22Rv1 (cell line): ENCODE data around the gene CCDC6.
A peak's percentile ranks its signal among the peaks of the same experiment; 100 is the strongest.

Experiments used
- H3K27ac ChIP-seq: fragments of 450-650 bp; 2 replicates; pipeline ENCODE4 v1.5.1; 2017
- ZFX ChIP-seq: fragments of 450-650 bp; IDR thresholded peaks from 2 replicates; pipeline ENCODE4 v1.6.1; 2017; ENCODE audit warnings: antibody characterized with exemption, borderline replicate concordance
- TF ChIP-seq, protein P1 (sequence below): fragments of 450-650 bp; IDR thresholded peaks from 2 replicates; pipeline ENCODE4 v1.5.1; 2017; ENCODE audit warnings: mild to moderate bottlenecking

Gene CCDC6

GRCh38 chr10:59913547-59914237, 7.3 kb upstream of the CCDC6 start:
- TF ChIP-seq, protein P1, sequence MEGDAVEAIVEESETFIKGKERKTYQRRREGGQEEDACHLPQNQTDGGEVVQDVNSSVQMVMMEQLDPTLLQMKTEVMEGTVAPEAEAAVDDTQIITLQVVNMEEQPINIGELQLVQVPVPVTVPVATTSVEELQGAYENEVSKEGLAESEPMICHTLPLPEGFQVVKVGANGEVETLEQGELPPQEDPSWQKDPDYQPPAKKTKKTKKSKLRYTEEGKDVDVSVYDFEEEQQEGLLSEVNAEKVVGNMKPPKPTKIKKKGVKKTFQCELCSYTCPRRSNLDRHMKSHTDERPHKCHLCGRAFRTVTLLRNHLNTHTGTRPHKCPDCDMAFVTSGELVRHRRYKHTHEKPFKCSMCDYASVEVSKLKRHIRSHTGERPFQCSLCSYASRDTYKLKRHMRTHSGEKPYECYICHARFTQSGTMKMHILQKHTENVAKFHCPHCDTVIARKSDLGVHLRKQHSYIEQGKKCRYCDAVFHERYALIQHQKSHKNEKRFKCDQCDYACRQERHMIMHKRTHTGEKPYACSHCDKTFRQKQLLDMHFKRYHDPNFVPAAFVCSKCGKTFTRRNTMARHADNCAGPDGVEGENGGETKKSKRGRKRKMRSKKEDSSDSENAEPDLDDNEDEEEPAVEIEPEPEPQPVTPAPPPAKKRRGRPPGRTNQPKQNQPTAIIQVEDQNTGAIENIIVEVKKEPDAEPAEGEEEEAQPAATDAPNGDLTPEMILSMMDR = no peak
- TF ChIP-seq ZFX = no peak
- no peak overlapping the region for H3K27ac ChIP-seq

DNA sequence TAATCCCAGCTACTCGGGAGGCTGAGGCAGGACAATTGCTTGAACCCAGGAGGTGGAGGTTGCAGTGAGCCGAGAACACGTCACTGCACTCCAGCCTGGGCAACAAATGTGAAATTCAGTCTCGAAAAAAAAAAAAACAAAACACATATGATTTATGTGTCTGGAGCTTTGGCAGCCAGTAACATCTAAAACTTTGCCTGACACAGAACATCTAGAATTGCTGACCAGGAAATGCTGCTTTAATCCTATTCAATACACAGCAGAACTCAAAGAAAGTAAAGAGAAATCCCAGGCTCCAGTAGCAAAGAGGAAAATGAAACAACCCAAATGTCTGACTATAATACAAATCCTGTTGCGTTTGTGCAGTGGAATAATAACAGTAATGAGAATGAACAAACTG, 4.5 kb upstream of the CCDC6 start:
- no peak overlapping the region for H3K27ac ChIP-seq
- TF ChIP-seq, protein P1 = no peak
- no peak for TF ChIP-seq ZFX

GRCh38 chr10:59909815-59910214, 3.5 kb upstream of the CCDC6 start:
- H3K27ac ChIP-seq = no peak overlapping the region
- TF ChIP-seq, protein P1 = no peak
- TF ChIP-seq ZFX = no peak

DNA sequence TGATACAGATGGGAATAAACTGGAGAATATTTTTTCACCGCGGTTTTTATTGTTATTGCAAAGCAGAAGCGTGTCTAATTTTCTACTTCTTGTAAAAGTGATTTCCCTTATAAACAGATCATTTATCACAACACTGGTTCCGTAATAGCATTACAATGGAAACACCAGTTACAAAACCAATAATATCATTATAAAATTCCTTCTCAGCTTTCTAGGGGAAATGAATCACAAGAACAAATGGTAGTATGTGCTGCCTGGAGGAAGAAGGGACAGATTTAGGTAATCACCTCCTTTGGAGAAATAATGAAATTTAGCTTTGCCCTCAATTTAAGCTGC, 2.4 kb upstream of the CCDC6 start:
- H3K27ac ChIP-seq = peak overlapping the region; percentile 93
- TF ChIP-seq, protein P1 = no peak
- no peak for TF ChIP-seq ZFX

GRCh38 chr10:59907918-59908807, 1.8 kb upstream of the CCDC6 start:
- TF ChIP-seq, protein P1 = no peak
- no peak for TF ChIP-seq ZFX
- peak overlapping the region; percentile 93 for H3K27ac ChIP-seq

DNA sequence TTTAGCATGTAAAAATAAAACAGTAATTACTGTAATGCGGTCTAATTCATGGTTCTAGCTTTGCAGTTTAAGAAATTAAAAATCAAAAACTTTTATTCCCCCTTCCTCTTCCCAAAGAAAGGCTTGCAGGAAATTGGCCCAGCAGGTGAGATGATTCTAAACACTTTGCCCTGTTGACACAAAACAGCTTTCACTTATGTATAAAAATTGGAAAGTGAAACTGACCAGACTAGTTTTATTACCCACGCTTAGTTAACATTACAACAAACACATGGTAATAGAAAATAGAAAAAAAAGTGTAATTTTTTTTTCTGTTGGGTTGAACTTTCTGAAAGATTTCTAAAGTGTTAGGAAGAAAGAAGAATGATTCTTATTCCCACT, 1.2 kb upstream of the CCDC6 start:
- H3K27ac ChIP-seq = peak overlapping the region; percentile 93
- no peak for TF ChIP-seq ZFX
- TF ChIP-seq, protein P1 = no peak
